PC-3 (cell line): ENCODE data around the gene PDP2. TPM values are rescaled to one million over a fixed set of nuclear protein-coding genes. Genes with fewer than 3 reads are reported as not detected.

Experiments used
- ATAC-seq: fragments of 200-7000 bp; cut with Tn5 transposase; 2 replicates; pipeline ENCODE4 v1.9.1; 2020; ENCODE audit warnings: mild to moderate bottlenecking, moderate library complexity
- BruUV-seq: library from RNA; stranded (reverse); fragments of 400-500 nt; replicated peaks from 2 replicates; lab custom pipeline; 2021; lab: Mats Ljungman, UMichigan
- CTCF ChIA-PET: fragments of 300-600 bp; sonication (Branson Sonifier 250); formaldehyde crosslinking; loops from one replicate; lab custom pipeline; 2022; ENCODE audit warnings: antibody characterized with exemption; lab: Charles Lee
- POLR2A ChIA-PET: fragments of 300-600 bp; sonication (Branson Sonifier 250); formaldehyde crosslinking; loops from one replicate; lab custom pipeline; 2022; ENCODE audit warnings: antibody characterized with exemption; ENCODE audit not compliant: unreplicated experiment; lab: Charles Lee
- DNase-seq: peaks from one replicate; pipeline ENCODE4 v3.0.0-alpha.2; 2015
- H2AFZ ChIP-seq: fragments of 300-600 bp; sonication (generic); 2 replicates; pipeline ENCODE4 v1.6.0; 2016; ENCODE audit warnings: antibody characterized with exemption, low read length
- H3F3A ChIP-seq: fragments of 300-600 bp; sonication (generic); one replicate; pipeline ENCODE4 v1.6.0; 2017; ENCODE audit warnings: antibody characterized with exemption, low read length, control low read depth, mild to moderate bottlenecking; ENCODE audit not compliant: unreplicated experiment
- H3K27ac ChIP-seq: fragments of 300-600 bp; sonication (generic); 2 replicates; pipeline ENCODE4 v1.5.1; 2016; ENCODE audit warnings: mild to moderate bottlenecking, low read length
- H3K27me3 ChIP-seq: fragments of 300-600 bp; sonication (generic); 2 replicates; pipeline ENCODE4 v1.6.1; 2016; ENCODE audit warnings: low read length, mixed read lengths
- H3K36me3 ChIP-seq: fragments of 300-600 bp; sonication (generic); 2 replicates; pipeline ENCODE4 v1.6.1; 2016; ENCODE audit warnings: low read depth, mixed run types, low read length, mixed read lengths
- H3K4me1 ChIP-seq: fragments of 300-600 bp; sonication (generic); 2 replicates; pipeline ENCODE4 v1.5.1; 2016; ENCODE audit warnings: low read length; ENCODE audit not compliant: insufficient read depth
- H3K4me2 ChIP-seq: fragments of 300-600 bp; sonication (generic); 2 replicates; pipeline ENCODE4 v1.6.0; 2016; ENCODE audit warnings: low read length
- H3K4me3 ChIP-seq: fragments of 300-600 bp; sonication (generic); 2 replicates; pipeline ENCODE4 v1.5.1; 2016; ENCODE audit warnings: mild to moderate bottlenecking, low read length, mixed read lengths
- H3K79me2 ChIP-seq: fragments of 300-600 bp; sonication (generic); 2 replicates; pipeline ENCODE4 v1.6.1; 2017; ENCODE audit warnings: low read length, mixed read lengths
- H3K9ac ChIP-seq: fragments of 300-600 bp; sonication (generic); 2 replicates; pipeline ENCODE4 v1.6.0; 2016; ENCODE audit warnings: mild to moderate bottlenecking, low read length
- H3K9me2 ChIP-seq: fragments of 300-600 bp; sonication (generic); replicated peaks from 2 replicates; pipeline ENCODE4 v1.6.1; 2016; ENCODE audit warnings: mixed run types, low read length, mixed read lengths
- H3K9me3 ChIP-seq: fragments of 300-600 bp; sonication (generic); 2 replicates; pipeline ENCODE4 v1.6.1; 2016; ENCODE audit warnings: low read length, mixed read lengths
- H4K20me1 ChIP-seq: fragments of 300-600 bp; sonication (generic); 2 replicates; pipeline ENCODE4 v1.6.1; 2016; ENCODE audit warnings: low read length, mixed read lengths
- EZH2 ChIP-seq: fragments of 300-600 bp; sonication (generic); IDR thresholded peaks from one replicate; pipeline ENCODE4 v1.6.1; 2017; ENCODE audit warnings: antibody characterized with exemption, mild to moderate bottlenecking, low read length; ENCODE audit not compliant: unreplicated experiment
- EZH2phosphoT487 ChIP-seq: fragments of 300-600 bp; sonication (generic); IDR thresholded peaks from 2 replicates; pipeline ENCODE4 v1.6.1; 2018; ENCODE audit warnings: mild to moderate bottlenecking, antibody characterized with exemption, low read length, borderline replicate concordance
- intact Hi-C: fragments of 100-400 bp; cut with micrococcal nuclease; formaldehyde crosslinking; loops from 2 replicates; pipeline ENCODE4 v1.9.0; 2023
- total RNA-seq: library from RNA; depleted of rRNA; stranded (reverse); fragments of >200 nt; gene quantifications from 2 replicates; pipeline ENCODE4 v1.2.3, GENCODE V29; 2014
- TF ChIP-seq, protein P1 (sequence below): fragments of 300-600 bp; sonication (generic); conservative IDR thresholded peaks from 2 replicates; pipeline ENCODE4 v1.5.1; 2017; ENCODE audit warnings: antibody characterized with exemption, low read depth, mild to moderate bottlenecking, low read length

Gene PDP2
- total RNA-seq, 1 experiment from 2014 or later: 2.8 TPM

DNA sequence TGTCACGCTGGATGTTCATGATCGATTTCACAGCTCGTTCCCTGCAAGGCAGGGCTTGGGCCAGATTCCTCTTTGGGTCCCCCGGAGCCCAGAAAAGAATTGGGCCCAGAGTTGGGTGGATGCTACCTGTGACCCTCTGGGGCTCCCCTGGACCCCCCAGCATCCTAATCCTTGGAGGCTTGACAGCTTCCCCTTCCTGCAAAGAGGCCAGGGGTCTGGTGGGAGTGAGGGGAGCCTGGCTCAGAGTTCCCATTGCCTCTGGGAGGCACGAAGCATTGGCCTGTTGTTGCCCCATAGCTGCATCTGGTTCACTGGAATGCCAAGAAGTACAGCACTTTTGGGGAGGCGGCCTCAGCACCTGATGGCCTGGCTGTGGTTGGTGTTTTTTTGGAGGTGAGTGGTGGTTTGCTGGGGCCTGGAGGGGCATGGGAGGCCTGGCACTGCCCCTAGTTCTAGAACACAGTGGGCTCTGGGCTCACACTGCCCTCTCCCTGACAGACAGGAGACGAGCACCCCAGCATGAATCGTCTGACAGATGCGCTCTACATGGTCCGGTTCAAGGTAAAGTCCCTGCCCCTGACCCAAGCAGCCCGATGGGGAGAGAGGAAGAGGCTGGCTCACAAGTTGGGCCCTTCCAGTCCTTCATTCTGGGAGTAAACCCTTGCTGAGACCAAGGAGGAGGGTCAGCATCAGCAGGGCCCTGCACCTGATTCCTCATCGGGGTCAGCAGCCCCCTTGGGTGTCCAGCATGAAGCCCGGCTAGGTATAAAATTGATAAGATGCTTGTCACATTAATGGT is 28.9 kb upstream of the PDP2 start:
- no peak for ATAC-seq
- CTCF ChIA-PET: no interaction called here

DNA sequence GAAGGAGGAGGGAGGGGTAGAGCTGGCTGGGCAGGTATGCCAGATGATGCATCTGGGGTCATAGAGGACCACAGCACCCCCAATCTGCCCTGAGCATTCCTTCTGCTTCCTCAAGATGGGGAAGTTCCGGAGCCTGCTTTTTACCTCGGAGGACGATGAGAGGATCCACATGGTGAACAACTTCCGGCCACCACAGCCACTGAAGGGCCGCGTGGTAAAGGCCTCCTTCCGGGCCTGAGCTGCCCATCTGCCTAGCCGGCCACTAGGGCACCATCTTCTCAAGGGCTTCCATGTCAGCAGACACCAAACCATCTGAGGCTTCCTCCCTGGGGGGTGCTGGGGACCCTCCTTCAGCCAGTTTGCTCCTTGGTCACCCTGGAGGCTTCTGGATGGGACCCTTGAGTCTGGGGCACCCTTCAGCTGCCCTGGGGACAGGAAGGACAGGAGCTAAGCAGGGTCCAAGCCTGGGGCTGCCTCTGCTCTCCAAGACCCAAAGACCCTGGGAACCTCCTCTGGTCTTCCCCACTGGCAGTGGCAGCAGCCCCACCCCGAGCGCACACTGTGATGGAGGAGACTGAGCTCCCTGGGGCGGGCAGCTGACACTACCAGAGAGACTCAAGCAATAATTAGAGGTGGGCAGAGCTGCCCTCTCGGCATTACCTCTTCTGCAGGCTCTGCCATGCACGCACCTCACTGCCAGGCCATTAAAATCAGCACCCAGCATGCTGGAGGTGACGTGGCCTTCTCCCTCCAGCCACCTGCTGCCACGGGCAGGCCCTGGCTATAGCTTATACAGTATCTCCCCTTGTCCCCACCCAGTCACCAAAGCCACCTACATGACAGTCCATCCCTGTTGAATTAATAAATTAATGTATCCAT is 26.8 kb upstream of the PDP2 start:
- Histone ChIP-seq H3K4me1 (no peaks in the 10 kb centered on the region), H3K4me2 (no peak overlapping the region), H4K20me1 (no peaks in the 10 kb centered on the region), H3K9me3 (no peaks in the 10 kb centered on the region), H3K36me3 (no peaks in the 10 kb centered on the region), H3K4me3 (no peak overlapping the region), H3K9ac (no peak overlapping the region), H3K27ac (no peak overlapping the region), H3K27me3 (no peaks in the 10 kb centered on the region), H2AFZ (no peak overlapping the region), H3F3A (no peaks in the 10 kb centered on the region), H3K79me2 (no peaks in the 10 kb centered on the region), H3K9me2 (no peaks in the 10 kb centered on the region)
- no peak for DNase-seq
- intact Hi-C loops: no loop called here
- POLR2A ChIA-PET: no interaction called here
- TF ChIP-seq EZH2: no peak
- BruUV-seq: no TSS peak
- CTCF ChIA-PET: no interaction called here
- ATAC-seq: no peak

More for the DNA sequence above, 28.9 kb upstream of the PDP2 start:
- TF ChIP-seq, protein P1, sequence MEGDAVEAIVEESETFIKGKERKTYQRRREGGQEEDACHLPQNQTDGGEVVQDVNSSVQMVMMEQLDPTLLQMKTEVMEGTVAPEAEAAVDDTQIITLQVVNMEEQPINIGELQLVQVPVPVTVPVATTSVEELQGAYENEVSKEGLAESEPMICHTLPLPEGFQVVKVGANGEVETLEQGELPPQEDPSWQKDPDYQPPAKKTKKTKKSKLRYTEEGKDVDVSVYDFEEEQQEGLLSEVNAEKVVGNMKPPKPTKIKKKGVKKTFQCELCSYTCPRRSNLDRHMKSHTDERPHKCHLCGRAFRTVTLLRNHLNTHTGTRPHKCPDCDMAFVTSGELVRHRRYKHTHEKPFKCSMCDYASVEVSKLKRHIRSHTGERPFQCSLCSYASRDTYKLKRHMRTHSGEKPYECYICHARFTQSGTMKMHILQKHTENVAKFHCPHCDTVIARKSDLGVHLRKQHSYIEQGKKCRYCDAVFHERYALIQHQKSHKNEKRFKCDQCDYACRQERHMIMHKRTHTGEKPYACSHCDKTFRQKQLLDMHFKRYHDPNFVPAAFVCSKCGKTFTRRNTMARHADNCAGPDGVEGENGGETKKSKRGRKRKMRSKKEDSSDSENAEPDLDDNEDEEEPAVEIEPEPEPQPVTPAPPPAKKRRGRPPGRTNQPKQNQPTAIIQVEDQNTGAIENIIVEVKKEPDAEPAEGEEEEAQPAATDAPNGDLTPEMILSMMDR: no peak
- no peaks in the 10 kb centered on the region for H3K9me2 ChIP-seq
- POLR2A ChIA-PET: interaction anchor here (0.6 kb wide), 1 partner anchor 132 kb away, joined by 7 read pairs; no protein-coding TSS in a partner anchor
- H3K4me3 ChIP-seq: no peak overlapping the region
- no peak overlapping the region for H3K27ac ChIP-seq
- H3K4me2 ChIP-seq: no peak overlapping the region
- H3K79me2 ChIP-seq: no peaks in the 10 kb centered on the region
- DNase-seq: no peak
- no peak overlapping the region for H2AFZ ChIP-seq
- H3F3A ChIP-seq: no peaks in the 10 kb centered on the region
- no peaks in the 10 kb centered on the region for H4K20me1 ChIP-seq
- no peaks in the 10 kb centered on the region for H3K9me3 ChIP-seq
- H3K36me3 ChIP-seq: no peaks in the 10 kb centered on the region
- H3K4me1 ChIP-seq: no peaks in the 10 kb centered on the region
- intact Hi-C loops: no loop called here
- H3K27me3 ChIP-seq: no peaks in the 10 kb centered on the region
- no peak overlapping the region for H3K9ac ChIP-seq
- BruUV-seq: no TSS peak

DNA sequence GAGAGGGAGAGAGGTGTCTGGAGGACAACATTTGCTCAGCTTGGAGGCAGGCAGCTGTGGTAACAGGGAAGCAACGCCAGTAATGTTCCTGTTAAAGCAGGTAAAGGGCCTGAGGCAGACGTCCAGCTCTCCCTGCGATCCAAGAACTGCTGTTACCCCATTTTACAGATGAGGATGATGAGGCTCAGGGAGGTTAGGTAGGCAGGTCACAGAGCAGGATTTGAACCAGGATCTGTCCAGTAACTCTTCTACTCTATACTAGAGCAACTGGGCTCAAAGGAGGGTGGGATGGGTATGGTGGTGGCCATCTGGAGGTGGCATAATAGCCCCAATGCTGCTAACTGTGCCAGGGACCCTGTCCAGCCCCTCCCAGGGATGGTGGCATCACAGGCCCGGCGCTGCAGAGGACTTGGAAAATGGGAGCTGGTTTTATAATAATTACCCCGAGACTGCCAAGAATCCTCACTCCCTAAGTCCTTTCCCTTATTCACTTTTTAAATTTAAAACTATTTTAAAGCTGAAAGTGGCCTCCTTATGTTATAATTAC is 24.1 kb upstream of the PDP2 start:
- H3F3A ChIP-seq: no peaks in the 10 kb centered on the region
- no peaks in the 10 kb centered on the region for H3K9me3 ChIP-seq
- no peaks in the 10 kb centered on the region for H4K20me1 ChIP-seq
- H3K4me2 ChIP-seq: no peak overlapping the region
- intact Hi-C loops: no loop called here
- no TSS peak for BruUV-seq
- H3K4me1 ChIP-seq: peaks cover 6% of the 10 kb centered on the region; the same call in 1 of the 2 replicates
- no peak overlapping the region for H2AFZ ChIP-seq
- H3K36me3 ChIP-seq: no peaks in the 10 kb centered on the region
- TF ChIP-seq, protein P1: no peak
- TF ChIP-seq EZH2 (no peak), EZH2phosphoT487 (no peak)
- H3K27ac ChIP-seq: no peak overlapping the region
- H3K79me2 ChIP-seq: no peaks in the 10 kb centered on the region
- CTCF ChIA-PET: no interaction called here
- no peaks in the 10 kb centered on the region for H3K27me3 ChIP-seq
- no peak overlapping the region for H3K4me3 ChIP-seq
- POLR2A ChIA-PET: no interaction called here
- DNase-seq (no peak), ATAC-seq (no peak)
- H3K9me2 ChIP-seq: no peaks in the 10 kb centered on the region
- no peak overlapping the region for H3K9ac ChIP-seq
